GM12878 (cell line): ENCODE results near the gene PRDM2. TPM values are rescaled to one million over a fixed set of nuclear protein-coding genes. Genes with fewer than 3 reads are reported as not detected.

Source experiments
- IRF4 ChIP-seq: IDR thresholded peaks from 2 replicates; pipeline ENCODE4 v1.6.1; 2011; ENCODE audit warnings: low read depth, low read length
- SREBF2 ChIP-seq: IDR thresholded peaks from 2 replicates; pipeline ENCODE4 v1.6.1; 2012; ENCODE audit warnings: mild to moderate bottlenecking, low read length
- TAF1 ChIP-seq: IDR thresholded peaks from 2 replicates; pipeline ENCODE4 v1.6.1; 2011; ENCODE audit warnings: mild to moderate bottlenecking, low read depth, low read length, borderline replicate concordance
- WRNIP1 ChIP-seq: IDR thresholded peaks from 2 replicates; pipeline ENCODE4 v1.6.1; 2011; ENCODE audit warnings: low read depth, low read length, improper control_type of control experiment, borderline replicate concordance
- polyA plus RNA-seq, 11 experiments: library from polyadenylated mRNA; depleted of rRNA in 4 of 11; unstranded in 6 of 11; stranded (reverse) in 5 of 11; fragments of >200 nt; fragmentation: Nextera tagmentation in 4 of 11; fragmentation: Illumina TruSeq in 1 of 11; extraction: Ambion mirVana in 4 of 11; extraction: Trizol in 1 of 11; gene quantifications; 1 replicate in 1 of 11; 2 replicates in 10 of 11; pipeline versions ENCODE4 v1.2.1 to v1.2.3, GENCODE V29; 2011 to 2016; ENCODE audit warnings: inconsistent platforms in 2 of 11, missing spikeins in 2 of 11, low read depth in 1 of 11
- small RNA-seq: library from RNA; depleted of rRNA; stranded (forward); fragments of <200 nt; gene quantifications from one replicate; pipeline ENCODE3, GENCODE V24; 2014
- total RNA-seq, 4 experiments: library from RNA; depleted of rRNA in 3 of 4; stranded (reverse); fragments of >200 nt in 3 of 4; fragmentation: Illumina TruSeq in 1 of 4; extraction: Trizol in 1 of 4; gene quantifications; 2 replicates each; pipeline versions ENCODE4 v1.2.1 to v1.2.3, GENCODE V29; 2013 to 2021

The PRDM2 gene
- total and polyA plus RNA-seq, 10 of the 15 experiments (the other 5 are each of a cell fraction or from before 2014, with no cell fraction given): 8.4 to 45.1 (median 23.5) TPM

- TF ChIP-seq TAF1 (no peak), SREBF2 (no peak), WRNIP1 (no peak), IRF4 (no peak)
These were observed 173.0 kb downstream of the PRDM2 start (continued) for GRCh38 chr1:13873032-13873431.

Small RNA genes within 50 kb of the gene (small RNA-seq; reads per million reads assigned to genes)
- not detected for gene RF00564

Other genes starting within 250 kb of the PRDM2 start
- not detected in 2 replicates for gene LRRC38, start 186.2 kb upstream of the PRDM2 start, total RNA-seq (2014; rRNA removed)
- gene LRRC38, start 186.2 kb upstream of the PRDM2 start, total RNA-seq (2014; rRNA removed; fragmentation: Illumina TruSeq; extraction: Trizol): not detected in 2 replicates
- not detected in 2 replicates for gene LRRC38, start 186.2 kb upstream of the PRDM2 start, total RNA-seq (2021)
- not detected in 2 replicates for gene LRRC38, start 186.2 kb upstream of the PRDM2 start, polyA plus RNA-seq (2011; rRNA removed)
- not detected in 2 replicates for gene LRRC38, start 186.2 kb upstream of the PRDM2 start, polyA plus RNA-seq (2014; fragmentation: Illumina TruSeq; extraction: Trizol)
- gene LRRC38, start 186.2 kb upstream of the PRDM2 start, polyA plus RNA-seq (2014; fragmentation: Nextera tagmentation; extraction: Ambion mirVana): not detected
- gene LRRC38, start 186.2 kb upstream of the PRDM2 start, polyA plus RNA-seq (2014; rRNA removed): not detected in 2 replicates
- gene LRRC38, start 186.2 kb upstream of the PRDM2 start, polyA plus RNA-seq (2016; fragmentation: Nextera tagmentation; extraction: Ambion mirVana): not detected
- not detected in 2 replicates for gene PDPN, start 116.4 kb upstream of the PRDM2 start, total RNA-seq (2014; rRNA removed)
- gene PDPN, start 116.4 kb upstream of the PRDM2 start, total RNA-seq (2014; rRNA removed; fragmentation: Illumina TruSeq; extraction: Trizol): not detected in 2 replicates
- gene PDPN, start 116.4 kb upstream of the PRDM2 start, total RNA-seq (2021): 0.21 TPM in 1 of 2 replicates, not detected in the other
- not detected in 2 replicates for gene PDPN, start 116.4 kb upstream of the PRDM2 start, polyA plus RNA-seq (2011; rRNA removed)
- not detected in 2 replicates for gene PDPN, start 116.4 kb upstream of the PRDM2 start, polyA plus RNA-seq (2014; fragmentation: Illumina TruSeq; extraction: Trizol)
- not detected for gene PDPN, start 116.4 kb upstream of the PRDM2 start, polyA plus RNA-seq (2014; fragmentation: Nextera tagmentation; extraction: Ambion mirVana)
- gene PDPN, start 116.4 kb upstream of the PRDM2 start, polyA plus RNA-seq (2014; rRNA removed): not detected in 2 replicates
- gene PDPN, start 116.4 kb upstream of the PRDM2 start, polyA plus RNA-seq (2016; fragmentation: Nextera tagmentation; extraction: Ambion mirVana): not detected